ENCODE data around the gene DYNLT2.

The DYNLT2 gene

GRCh38 chr6:169723200-169723909 lies 28.0 kb downstream of the DYNLT2 start:
- ATAC-seq (replicated peaks; ENCODE audit: extremely low read depth, poor library complexity, severe bottlenecking) (peak; percentile 50), DNase-seq (ENCODE audit: low spot score in 2 of 2) (peak; percentile 54 to 64)
- H3K4me3 Mint-ChIP-seq: peak overlapping the region; percentile 84
- H3K4me1 Mint-ChIP-seq: peaks cover 35% of the 10 kb centered on the region
- no peaks in the 10 kb centered on the region for H3K27me3 Mint-ChIP-seq
- H3K27ac Mint-ChIP-seq (ENCODE audit: low read depth): peak overlapping the region; percentile 91
- peaks cover 24% of the 10 kb centered on the region for H3K36me3 Mint-ChIP-seq (ENCODE audit: insufficient read depth)
- no peaks in the 10 kb centered on the region for H3K9me3 Mint-ChIP-seq

GRCh38 chr6:169722362-169723199 lies 28.8 kb downstream of the DYNLT2 start:
- H3K4me3 Mint-ChIP-seq: peak overlapping the region; percentile 84
- peak; percentile 44 for ATAC-seq (replicated peaks; ENCODE audit: extremely low read depth, poor library complexity, severe bottlenecking)
- DNase-seq (ENCODE audit: low spot score in 2 of 2): peak; percentile 13 to 20
- no peaks in the 10 kb centered on the region for H3K27me3 Mint-ChIP-seq
- H3K4me1 Mint-ChIP-seq: peaks cover 35% of the 10 kb centered on the region
- H3K27ac Mint-ChIP-seq (ENCODE audit: low read depth): peak overlapping the region; percentile 91
- H3K36me3 Mint-ChIP-seq (ENCODE audit: insufficient read depth): peaks cover 24% of the 10 kb centered on the region
- no peaks in the 10 kb centered on the region for H3K9me3 Mint-ChIP-seq

GRCh38 chr6:169720207-169720855 lies 31.0 kb downstream of the DYNLT2 start:
- Mint-ChIP-seq H3K4me1 (peaks cover 39% of the 10 kb centered on the region), H3K36me3 (ENCODE audit: insufficient read depth) (peaks cover 31% of the 10 kb centered on the region), H3K9me3 (no peaks in the 10 kb centered on the region), H3K27ac (ENCODE audit: low read depth) (peak overlapping the region; percentile 12), H3K27me3 (no peaks in the 10 kb centered on the region), H3K4me3 (no peak overlapping the region)
- no peak for DNase-seq (ENCODE audit: low spot score in 2 of 2)
- ATAC-seq (replicated peaks; ENCODE audit: extremely low read depth, poor library complexity, severe bottlenecking): no peak

- no peak overlapping the region for H3K4me3 Mint-ChIP-seq
- ATAC-seq (replicated peaks; ENCODE audit: extremely low read depth, poor library complexity, severe bottlenecking) (no peak), DNase-seq (ENCODE audit: low spot score in 2 of 2) (no peak)
- H3K27ac Mint-ChIP-seq (ENCODE audit: low read depth): no peak overlapping the region
- H3K4me1 Mint-ChIP-seq: peaks cover 41% of the 10 kb centered on the region
- no peaks in the 10 kb centered on the region for H3K9me3 Mint-ChIP-seq
- H3K36me3 Mint-ChIP-seq (ENCODE audit: insufficient read depth): peaks cover 36% of the 10 kb centered on the region
- no peaks in the 10 kb centered on the region for H3K27me3 Mint-ChIP-seq
Measured at GRCh38 chr6:169719117-169719516, 32.3 kb downstream of the DYNLT2 start.

GRCh38 chr6:169714595-169714994 lies 36.8 kb downstream of the DYNLT2 start:
- ATAC-seq (replicated peaks; ENCODE audit: extremely low read depth, poor library complexity, severe bottlenecking) (no peak), DNase-seq (ENCODE audit: low spot score in 2 of 2) (no peak)
- H3K36me3 Mint-ChIP-seq (ENCODE audit: insufficient read depth): peaks cover 49% of the 10 kb centered on the region
- no peak overlapping the region for H3K27ac Mint-ChIP-seq (ENCODE audit: low read depth)
- no peaks in the 10 kb centered on the region for H3K9me3 Mint-ChIP-seq
- no peaks in the 10 kb centered on the region for H3K27me3 Mint-ChIP-seq
- H3K4me1 Mint-ChIP-seq: peaks cover 13% of the 10 kb centered on the region
- no peak overlapping the region for H3K4me3 Mint-ChIP-seq

GRCh38 chr6:169714178-169714577 lies 37.2 kb downstream of the DYNLT2 start:
- ATAC-seq (replicated peaks; ENCODE audit: extremely low read depth, poor library complexity, severe bottlenecking): no peak
- peaks cover 48% of the 10 kb centered on the region for H3K36me3 Mint-ChIP-seq (ENCODE audit: insufficient read depth)
- H3K9me3 Mint-ChIP-seq: no peaks in the 10 kb centered on the region
- no peak for DNase-seq (ENCODE audit: low spot score in 2 of 2)
- H3K4me1 Mint-ChIP-seq: peaks cover 9% of the 10 kb centered on the region
- H3K27ac Mint-ChIP-seq (ENCODE audit: low read depth): no peak overlapping the region
- no peaks in the 10 kb centered on the region for H3K27me3 Mint-ChIP-seq
- H3K4me3 Mint-ChIP-seq: no peak overlapping the region

GRCh38 chr6:169710009-169710408 lies 41.4 kb downstream of the DYNLT2 start:
- no peak for ATAC-seq (replicated peaks; ENCODE audit: extremely low read depth, poor library complexity, severe bottlenecking)
- DNase-seq (ENCODE audit: low spot score in 2 of 2): no peak
- H3K9me3 Mint-ChIP-seq: no peaks in the 10 kb centered on the region
- peaks cover 14% of the 10 kb centered on the region for H3K4me1 Mint-ChIP-seq
- no peak overlapping the region for H3K27ac Mint-ChIP-seq (ENCODE audit: low read depth)
- H3K4me3 Mint-ChIP-seq: no peak overlapping the region
- H3K27me3 Mint-ChIP-seq: no peaks in the 10 kb centered on the region
- H3K36me3 Mint-ChIP-seq (ENCODE audit: insufficient read depth): peaks cover 30% of the 10 kb centered on the region

- Mint-ChIP-seq H3K4me3 (no peak overlapping the region), H3K36me3 (ENCODE audit: insufficient read depth) (peaks cover 26% of the 10 kb centered on the region), H3K27ac (ENCODE audit: low read depth) (no peak overlapping the region), H3K4me1 (peaks cover 18% of the 10 kb centered on the region), H3K9me3 (no peaks in the 10 kb centered on the region), H3K27me3 (no peaks in the 10 kb centered on the region)
- DNase-seq (ENCODE audit: low spot score in 2 of 2): no peak
- ATAC-seq (replicated peaks; ENCODE audit: extremely low read depth, poor library complexity, severe bottlenecking): no peak
Measured at GRCh38 chr6:169709293-169709692, 42.1 kb downstream of the DYNLT2 start.

GRCh38 chr6:169707772-169708171 lies 43.6 kb downstream of the DYNLT2 start:
- Mint-ChIP-seq H3K27me3 (no peaks in the 10 kb centered on the region), H3K9me3 (no peaks in the 10 kb centered on the region), H3K4me1 (peaks cover 28% of the 10 kb centered on the region), H3K4me3 (no peak overlapping the region), H3K36me3 (ENCODE audit: insufficient read depth) (peaks cover 27% of the 10 kb centered on the region), H3K27ac (ENCODE audit: low read depth) (no peak overlapping the region)
- DNase-seq (ENCODE audit: low spot score in 2 of 2): no peak
- no peak for ATAC-seq (replicated peaks; ENCODE audit: extremely low read depth, poor library complexity, severe bottlenecking)

GRCh38 chr6:169702840-169703246 lies 48.5 kb downstream of the DYNLT2 start:
- H3K27ac Mint-ChIP-seq (ENCODE audit: low read depth): peak overlapping the region; percentile 89
- DNase-seq (ENCODE audit: low spot score in 2 of 2) (no peak), ATAC-seq (replicated peaks; ENCODE audit: extremely low read depth, poor library complexity, severe bottlenecking) (peak; percentile 6)
- peaks cover 34% of the 10 kb centered on the region for H3K4me1 Mint-ChIP-seq
- peak overlapping the region; percentile 86 for H3K4me3 Mint-ChIP-seq
- peaks cover 21% of the 10 kb centered on the region for H3K36me3 Mint-ChIP-seq (ENCODE audit: insufficient read depth)
- no peaks in the 10 kb centered on the region for H3K27me3 Mint-ChIP-seq
- H3K9me3 Mint-ChIP-seq: no peaks in the 10 kb centered on the region

- DNase-seq (ENCODE audit: low spot score in 2 of 2) (peak; percentile 93 to 94), ATAC-seq (replicated peaks; ENCODE audit: extremely low read depth, poor library complexity, severe bottlenecking) (peak; percentile 89)
- H3K27me3 Mint-ChIP-seq: no peaks in the 10 kb centered on the region
- H3K4me3 Mint-ChIP-seq: peak within 1 kb of the TSS; percentile 86
- peaks cover 28% of the 10 kb centered on the region for H3K4me1 Mint-ChIP-seq
- peak within 1 kb of the TSS; percentile 89 for H3K27ac Mint-ChIP-seq (ENCODE audit: low read depth)
- H3K9me3 Mint-ChIP-seq: no peaks in the 10 kb centered on the region
- H3K36me3 Mint-ChIP-seq (ENCODE audit: insufficient read depth): peaks cover 21% of the 10 kb centered on the region
Measured at GRCh38 chr6:169701954-169702839, 49.2 kb downstream of the DYNLT2 start, which contains the start of the genes C6orf120 and WDR27. C6orf120 (plus strand) TSS chr6:169702126; CDS start chr6:169702460, 334 bp downstream. WDR27 (minus strand) TSS chr6:169702029; CDS start chr6:169689005, 13,024 bp downstream.
